DOHH2 (cell line): Measurements from ENCODE around the gene NAALADL2.
"Not testable (repeated sequence)": the region's sequence is repeated elsewhere in the genome, so short reads cannot be mapped to it uniquely, and the experiment has no call there.

ENCODE experiments used
- H3F3A ChIP-seq: fragments of 200-600 bp; sonication (generic), shearing (Covaris generic); 2 replicates; pipeline ENCODE4 v1.6.0; 2016; ENCODE audit warnings: antibody characterized with exemption, mild to moderate bottlenecking; ENCODE audit not compliant: control insufficient read depth, insufficient read depth
- H3K27ac ChIP-seq: fragments of 200-600 bp; sonication (generic); 2 replicates; pipeline ENCODE4 v1.5.1; 2014; ENCODE audit warnings: low read depth, mild to moderate bottlenecking, low read length, moderate library complexity
- H3K27me3 ChIP-seq: fragments of 200-600 bp; sonication (generic); 2 replicates; pipeline ENCODE4 v1.6.1; 2014; ENCODE audit warnings: mild to moderate bottlenecking, low read length, mixed read lengths; ENCODE audit not compliant: control insufficient read depth
- H3K36me3 ChIP-seq: fragments of 200-600 bp; sonication (generic); 2 replicates; pipeline ENCODE4 v1.6.1; 2014; ENCODE audit warnings: mild to moderate bottlenecking, low read length, moderate library complexity, mixed read lengths; ENCODE audit not compliant: control insufficient read depth
- H3K4me1 ChIP-seq: fragments of 200-600 bp; sonication (generic); 2 replicates; pipeline ENCODE4 v1.6.1; 2014; ENCODE audit warnings: mild to moderate bottlenecking, low read length, mixed read lengths; ENCODE audit not compliant: control insufficient read depth
- H3K4me2 ChIP-seq: fragments of 200-600 bp; sonication (generic); 2 replicates; pipeline ENCODE4 v1.6.0; 2014; ENCODE audit warnings: mild to moderate bottlenecking, low read length, moderate library complexity
- H3K4me3 ChIP-seq: fragments of 200-600 bp; sonication (generic); 2 replicates; pipeline ENCODE4 v1.5.1; 2014; ENCODE audit warnings: mild to moderate bottlenecking, low read length, mixed read lengths
- H3K79me2 ChIP-seq: fragments of 200-600 bp; sonication (generic); 2 replicates; pipeline ENCODE4 v1.6.1; 2014; ENCODE audit warnings: mild to moderate bottlenecking, low read length, mixed read lengths; ENCODE audit not compliant: control insufficient read depth
- H3K9me2 ChIP-seq: fragments of 200-600 bp; sonication (generic); replicated peaks from 2 replicates; pipeline ENCODE4 v1.6.1; 2014; ENCODE audit warnings: mild to moderate bottlenecking, low read length, mixed read lengths; ENCODE audit not compliant: control insufficient read depth
- H3K9me3 ChIP-seq: fragments of 200-600 bp; sonication (generic); 2 replicates; pipeline ENCODE4 v1.6.1; 2014; ENCODE audit warnings: antibody characterized with exemption, low read length, mixed read lengths; ENCODE audit not compliant: control insufficient read depth, insufficient read depth
- H4K20me1 ChIP-seq: fragments of 200-600 bp; sonication (generic); 2 replicates; pipeline ENCODE4 v1.6.0; 2014; ENCODE audit warnings: low read depth, mild to moderate bottlenecking, antibody characterized with exemption, low read length, moderate library complexity; ENCODE audit not compliant: control insufficient read depth, insufficient read depth
- CTCF ChIP-seq: fragments of 200-600 bp; sonication (generic); IDR thresholded peaks from one replicate; pipeline ENCODE4 v1.5.1; 2014; ENCODE audit warnings: antibody characterized with exemption, mild to moderate bottlenecking, low read depth, low read length; ENCODE audit not compliant: poor library complexity, severe bottlenecking
- EZH2phosphoT487 ChIP-seq: fragments of 200-600 bp; sonication (generic); IDR thresholded peaks from 2 replicates; pipeline ENCODE4 v1.6.1; 2017; ENCODE audit warnings: borderline replicate concordance, mild to moderate bottlenecking, antibody characterized with exemption, low read length, moderate library complexity, mixed read lengths

The NAALADL2 gene

DNA sequence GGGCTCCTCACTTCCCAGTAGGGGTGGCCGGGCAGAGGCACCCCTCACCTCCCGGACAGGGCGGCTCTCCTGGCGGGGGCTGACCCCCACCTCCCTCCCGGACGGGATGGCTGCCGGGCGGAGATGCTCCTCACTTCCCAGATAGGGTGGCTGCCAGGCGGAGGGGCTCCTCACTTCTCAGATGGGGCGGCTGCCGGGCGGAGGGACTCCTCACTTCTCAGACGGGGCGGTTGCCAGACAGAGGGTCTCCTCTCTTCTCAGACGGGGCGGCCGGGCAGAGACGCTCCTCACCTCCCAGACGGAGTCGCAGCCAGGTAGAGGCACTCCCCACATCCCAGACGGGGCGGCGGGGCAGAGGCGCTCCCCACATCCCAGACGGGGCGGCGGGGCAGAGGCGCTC, 273.6 kb downstream of the NAALADL2 start:
- H3K27ac ChIP-seq, H3F3A ChIP-seq, H3K9me3 ChIP-seq, H3K4me1 ChIP-seq, H3K79me2 ChIP-seq, H3K27me3 ChIP-seq, H3K4me2 ChIP-seq, H4K20me1 ChIP-seq, H3K4me3 ChIP-seq, H3K36me3 ChIP-seq, H3K9me2 ChIP-seq: not testable (repeated sequence)

DNA sequence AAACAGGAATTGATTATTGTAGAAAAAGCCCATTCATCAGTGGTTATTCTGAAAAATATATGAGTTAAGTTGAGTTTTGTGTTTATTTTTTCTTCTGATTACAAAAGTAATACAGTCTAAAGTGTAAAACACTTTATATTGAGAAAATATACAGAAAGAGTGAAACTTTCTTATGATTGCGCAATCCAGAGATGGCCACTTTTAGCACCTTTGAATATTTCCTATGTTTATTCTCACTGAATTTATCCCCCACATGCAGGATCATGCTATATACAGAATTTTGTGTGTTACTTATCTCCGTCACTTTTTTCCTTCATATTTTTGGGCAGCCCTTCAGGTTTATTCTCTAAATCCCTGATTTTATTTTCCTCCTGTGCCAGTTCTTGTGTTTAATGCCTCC, 285.2 kb downstream of the NAALADL2 start:
- Histone ChIP-seq H3K9me2 (no peaks in the 10 kb centered on the region), H3K27me3 (no peaks in the 10 kb centered on the region)
- no peak for TF ChIP-seq EZH2phosphoT487
- no peak for TF ChIP-seq CTCF

DNA sequence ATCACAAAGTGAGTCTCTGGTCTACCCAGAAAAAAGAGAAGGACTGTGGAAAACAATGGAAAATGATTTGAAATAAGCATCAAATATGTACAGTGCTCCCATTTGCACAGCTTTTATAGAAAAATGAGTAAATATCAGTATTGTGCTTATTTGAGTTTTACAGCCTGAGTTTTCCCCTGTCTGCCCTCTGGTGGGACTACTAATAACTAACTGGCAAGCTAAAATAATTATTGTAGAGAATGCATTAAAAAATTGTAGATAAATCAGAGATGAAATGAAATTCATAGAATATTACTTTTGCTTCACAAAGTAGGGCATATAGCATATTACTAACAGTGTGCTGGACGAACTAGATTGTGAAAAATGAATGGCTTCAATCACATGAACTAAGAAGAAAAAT, 287.1 kb downstream of the NAALADL2 start:
- H4K20me1 ChIP-seq, result no peaks in the 10 kb centered on the region
- TF ChIP-seq EZH2phosphoT487 (no peak), CTCF (no peak)
- no peak overlapping the region for H3K27ac ChIP-seq
- H3K36me3 ChIP-seq, result no peaks in the 10 kb centered on the region
- no peaks in the 10 kb centered on the region for H3K79me2 ChIP-seq
- H3F3A ChIP-seq, result no peaks in the 10 kb centered on the region
- no peaks in the 10 kb centered on the region for H3K4me1 ChIP-seq
- no peak overlapping the region for H3K4me2 ChIP-seq
- H3K4me3 ChIP-seq, result no peak overlapping the region
- H3K9me3 ChIP-seq, result no peaks in the 10 kb centered on the region
- no peaks in the 10 kb centered on the region for H3K9me2 ChIP-seq
- no peaks in the 10 kb centered on the region for H3K27me3 ChIP-seq

More for the DNA sequence above, 285.2 kb downstream of the NAALADL2 start:
- no peak overlapping the region for H3K4me3 ChIP-seq
- H3K79me2 ChIP-seq, result no peaks in the 10 kb centered on the region
- no peak overlapping the region for H3K27ac ChIP-seq
- no peak overlapping the region for H3K4me2 ChIP-seq
- H4K20me1 ChIP-seq, result no peaks in the 10 kb centered on the region
- no peaks in the 10 kb centered on the region for H3K4me1 ChIP-seq
- no peaks in the 10 kb centered on the region for H3F3A ChIP-seq
- no peaks in the 10 kb centered on the region for H3K9me3 ChIP-seq
- H3K36me3 ChIP-seq, result no peaks in the 10 kb centered on the region

DNA sequence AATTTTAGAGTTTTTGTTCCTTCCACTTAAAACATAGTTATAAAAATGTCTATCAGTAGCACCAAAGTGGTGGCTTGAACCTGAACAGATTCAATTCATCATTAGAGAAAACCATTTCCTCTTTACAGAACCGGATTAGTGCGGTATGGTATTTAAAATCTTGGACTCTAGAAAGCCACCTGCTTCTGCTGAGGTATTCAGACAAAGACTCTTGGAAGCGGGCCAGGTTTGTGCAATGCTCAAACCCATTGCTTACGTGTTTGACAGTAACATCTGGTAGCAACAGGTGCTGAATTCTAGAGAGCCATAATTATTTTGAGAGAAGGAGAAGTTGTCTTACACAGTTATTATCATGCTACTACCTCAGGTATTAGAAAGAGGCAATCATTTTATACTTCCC, 290.5 kb downstream of the NAALADL2 start:
- Histone ChIP-seq H3K4me3 (no peak overlapping the region), H4K20me1 (no peaks in the 10 kb centered on the region), H3K27me3 (no peaks in the 10 kb centered on the region), H3K79me2 (no peaks in the 10 kb centered on the region), H3K27ac (no peak overlapping the region), H3F3A (no peaks in the 10 kb centered on the region), H3K9me2 (no peaks in the 10 kb centered on the region), H3K9me3 (no peaks in the 10 kb centered on the region), H3K36me3 (no peaks in the 10 kb centered on the region), H3K4me2 (no peak overlapping the region), H3K4me1 (no peaks in the 10 kb centered on the region)
- TF ChIP-seq CTCF, result no peak
- no peak for TF ChIP-seq EZH2phosphoT487
